Measurements from ENCODE around the gene NRXN3.

DNA sequence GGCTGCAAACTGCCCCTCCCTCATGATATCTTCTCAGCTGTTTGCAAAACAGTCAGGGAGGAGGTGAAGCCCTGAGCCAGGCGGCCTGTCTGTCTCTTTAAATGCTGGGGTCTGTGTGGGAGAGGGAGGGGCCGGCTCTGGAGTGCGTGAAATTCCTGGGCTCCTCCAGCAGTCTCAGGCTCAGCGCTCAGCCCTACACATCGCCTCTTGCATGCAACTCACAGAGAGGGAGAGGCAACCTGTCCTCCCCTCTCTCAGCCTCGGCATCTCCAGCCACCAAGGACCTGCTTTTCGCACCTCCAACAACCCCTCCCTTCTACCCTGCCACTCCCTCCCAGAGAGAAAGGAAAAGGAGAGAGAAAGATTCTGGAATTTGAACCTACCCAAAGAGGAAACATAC lies at the start of gene NRXN3:
- no peak for TF ChIP-seq NFRKB (IDR thresholded peaks at IDR 0.05)
- TF ChIP-seq FOXK2 (IDR thresholded peaks at IDR 0.05): no peak
- no peak for TF ChIP-seq SP1 (IDR thresholded peaks at IDR 0.05)
- no peak for TF ChIP-seq ZNF384 (IDR thresholded peaks at IDR 0.05)
- TF ChIP-seq ARNT (IDR thresholded peaks at IDR 0.05): no peak
- TF ChIP-seq FOXM1 (IDR thresholded peaks at IDR 0.05; ENCODE audit: borderline replicate concordance): no peak
- TF ChIP-seq ELF4 (IDR thresholded peaks at IDR 0.05): no peak
- TF ChIP-seq SUZ12 (IDR thresholded peaks at IDR 0.05): no peak
- no peak for TF ChIP-seq BHLHE40 (IDR thresholded peaks at IDR 0.05; ENCODE audit: borderline replicate concordance)

All from HEK293T (cell line).